Fibroblast of mammary gland (primary cell): ENCODE results near the gene SLC1A2.
A peak's percentile ranks its signal among the peaks of the same experiment; 100 is the strongest.

Experiments used
- DNase-seq: peaks from one replicate; pipeline ENCODE4 v3.0.0-alpha.2; 2010; ENCODE audit warnings: low read depth
- H3K4me3 ChIP-seq: 2 replicates; pipeline ENCODE4 v1.5.1; 2011; ENCODE audit warnings: low read depth, mild to moderate bottlenecking, low read length, moderate library complexity; ENCODE audit not compliant: control insufficient read depth
- TF ChIP-seq, protein P1 (sequence below): conservative IDR thresholded peaks from 2 replicates; pipeline ENCODE4 v1.5.1; 2011; ENCODE audit warnings: low read depth, low read length, inconsistent platforms; ENCODE audit not compliant: control insufficient read depth, insufficient read depth

The SLC1A2 gene

DNA sequence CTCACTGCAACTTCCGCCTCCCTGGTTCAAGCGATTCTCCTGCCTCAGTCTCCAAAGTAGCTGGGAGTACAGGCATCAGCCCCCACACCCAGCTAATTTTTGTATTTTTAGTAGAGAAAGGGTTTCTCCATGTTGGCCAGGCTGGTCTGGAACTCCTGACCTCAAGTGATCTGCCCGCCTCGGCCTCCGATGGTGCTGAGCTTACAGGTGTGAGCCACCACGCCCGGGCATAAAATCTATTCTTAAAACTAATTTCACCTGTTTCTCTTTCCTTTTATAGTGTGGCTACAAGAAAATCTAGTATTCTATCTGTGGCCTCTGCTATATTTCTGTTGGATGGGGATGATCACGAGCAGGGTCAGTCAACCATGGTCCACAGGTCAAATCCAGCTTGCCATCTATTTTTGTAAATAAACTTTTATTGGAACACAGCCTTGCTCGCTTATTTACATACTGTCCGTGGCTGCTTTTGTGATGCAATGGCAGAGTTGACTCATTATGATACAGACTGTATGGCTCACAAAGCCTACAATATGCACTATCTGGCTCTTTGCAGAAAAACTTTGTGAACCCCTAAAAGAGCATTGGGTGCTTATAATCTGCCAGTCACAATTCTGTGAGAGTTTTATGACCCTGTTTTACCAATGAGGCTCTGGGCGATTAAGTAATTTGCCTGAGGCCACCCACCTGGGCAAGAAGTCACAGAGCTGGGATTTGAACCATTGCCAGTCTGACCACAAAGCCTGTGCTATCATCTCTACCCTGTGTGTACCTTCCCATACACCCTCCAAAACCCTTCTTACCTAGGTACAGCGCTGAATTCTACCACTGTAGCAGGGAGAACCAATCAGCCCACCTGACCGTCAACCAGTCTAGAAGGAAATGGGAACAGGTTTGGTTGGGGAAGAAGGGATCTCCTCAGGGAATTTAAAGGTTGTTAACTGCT, 28.3 kb downstream of the SLC1A2 start:
- peak; percentile 87 for DNase-seq
- H3K4me3 ChIP-seq, result no peak overlapping the region
- TF ChIP-seq, protein P1, sequence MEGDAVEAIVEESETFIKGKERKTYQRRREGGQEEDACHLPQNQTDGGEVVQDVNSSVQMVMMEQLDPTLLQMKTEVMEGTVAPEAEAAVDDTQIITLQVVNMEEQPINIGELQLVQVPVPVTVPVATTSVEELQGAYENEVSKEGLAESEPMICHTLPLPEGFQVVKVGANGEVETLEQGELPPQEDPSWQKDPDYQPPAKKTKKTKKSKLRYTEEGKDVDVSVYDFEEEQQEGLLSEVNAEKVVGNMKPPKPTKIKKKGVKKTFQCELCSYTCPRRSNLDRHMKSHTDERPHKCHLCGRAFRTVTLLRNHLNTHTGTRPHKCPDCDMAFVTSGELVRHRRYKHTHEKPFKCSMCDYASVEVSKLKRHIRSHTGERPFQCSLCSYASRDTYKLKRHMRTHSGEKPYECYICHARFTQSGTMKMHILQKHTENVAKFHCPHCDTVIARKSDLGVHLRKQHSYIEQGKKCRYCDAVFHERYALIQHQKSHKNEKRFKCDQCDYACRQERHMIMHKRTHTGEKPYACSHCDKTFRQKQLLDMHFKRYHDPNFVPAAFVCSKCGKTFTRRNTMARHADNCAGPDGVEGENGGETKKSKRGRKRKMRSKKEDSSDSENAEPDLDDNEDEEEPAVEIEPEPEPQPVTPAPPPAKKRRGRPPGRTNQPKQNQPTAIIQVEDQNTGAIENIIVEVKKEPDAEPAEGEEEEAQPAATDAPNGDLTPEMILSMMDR, result no peak

DNA sequence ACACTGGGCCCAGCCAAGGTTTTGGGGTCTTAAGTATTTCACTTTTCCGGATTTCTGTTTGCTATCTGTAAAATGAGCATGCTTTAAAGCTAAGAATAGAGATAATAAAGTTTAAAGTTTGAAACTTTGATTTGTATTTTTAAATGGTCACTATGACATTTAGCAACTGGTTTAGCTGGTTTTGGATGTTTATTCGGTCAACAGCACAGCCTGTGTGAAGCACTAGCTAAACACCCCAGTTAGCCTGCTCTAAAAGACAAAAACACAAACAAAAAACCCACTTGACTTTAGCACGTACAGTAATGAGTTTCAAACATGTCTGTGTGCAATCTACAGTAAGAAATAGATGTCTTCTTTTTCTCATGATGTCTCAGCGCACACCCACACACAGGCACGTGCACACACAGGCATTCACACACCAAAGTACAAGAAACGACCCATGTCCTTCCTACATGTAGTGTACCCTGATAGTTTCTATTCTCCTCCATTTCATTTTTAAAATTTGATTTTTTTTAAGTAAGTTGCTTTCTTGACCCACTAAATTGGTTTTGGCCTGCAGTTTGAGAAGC, 29.4 kb downstream of the SLC1A2 start:
- TF ChIP-seq, protein P1, result no peak
- no peak overlapping the region for H3K4me3 ChIP-seq
- DNase-seq, result no peak

DNA sequence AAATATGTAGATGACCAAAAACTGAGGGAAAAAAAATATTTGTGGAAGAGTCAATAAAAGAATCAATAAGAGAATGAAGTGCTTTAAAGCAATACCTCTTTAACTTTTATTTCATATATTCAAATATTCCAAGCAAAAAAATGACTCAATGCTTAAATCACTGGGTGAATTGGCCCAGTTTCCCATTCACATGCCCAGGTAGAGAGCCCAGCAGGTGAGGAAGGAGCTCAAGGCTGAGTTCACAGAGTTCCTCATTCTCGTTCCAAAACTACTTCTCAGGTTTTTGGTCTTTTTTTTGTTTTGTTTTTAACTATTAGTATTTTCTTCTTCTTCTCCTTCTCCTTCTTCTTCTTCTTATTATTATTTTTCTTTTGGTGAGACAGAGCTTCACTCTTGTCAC, 30.2 kb downstream of the SLC1A2 start:
- no peak overlapping the region for H3K4me3 ChIP-seq
- no peak for DNase-seq
- TF ChIP-seq, protein P1, result no peak

DNA sequence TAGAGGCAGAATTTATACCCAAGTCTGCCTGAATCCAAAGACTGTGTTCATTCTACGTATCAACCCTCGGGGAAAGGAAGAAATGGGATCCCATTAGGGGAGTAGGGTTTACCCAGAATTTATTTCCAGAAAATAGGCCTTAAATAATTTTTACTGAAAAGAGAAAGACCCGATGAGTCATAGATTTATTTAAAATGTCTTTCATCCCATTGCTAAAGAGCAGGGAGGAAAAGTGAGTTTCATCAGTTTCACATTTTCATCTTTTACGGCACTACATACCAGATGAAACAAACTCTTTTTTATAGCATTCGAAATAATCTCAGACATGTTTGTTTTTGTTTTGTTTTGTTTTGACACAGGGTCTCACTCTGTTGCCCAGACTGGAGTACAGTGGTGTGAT, 31.3 kb downstream of the SLC1A2 start:
- TF ChIP-seq, protein P1, result no peak
- no peak overlapping the region for H3K4me3 ChIP-seq
- no peak for DNase-seq

DNA sequence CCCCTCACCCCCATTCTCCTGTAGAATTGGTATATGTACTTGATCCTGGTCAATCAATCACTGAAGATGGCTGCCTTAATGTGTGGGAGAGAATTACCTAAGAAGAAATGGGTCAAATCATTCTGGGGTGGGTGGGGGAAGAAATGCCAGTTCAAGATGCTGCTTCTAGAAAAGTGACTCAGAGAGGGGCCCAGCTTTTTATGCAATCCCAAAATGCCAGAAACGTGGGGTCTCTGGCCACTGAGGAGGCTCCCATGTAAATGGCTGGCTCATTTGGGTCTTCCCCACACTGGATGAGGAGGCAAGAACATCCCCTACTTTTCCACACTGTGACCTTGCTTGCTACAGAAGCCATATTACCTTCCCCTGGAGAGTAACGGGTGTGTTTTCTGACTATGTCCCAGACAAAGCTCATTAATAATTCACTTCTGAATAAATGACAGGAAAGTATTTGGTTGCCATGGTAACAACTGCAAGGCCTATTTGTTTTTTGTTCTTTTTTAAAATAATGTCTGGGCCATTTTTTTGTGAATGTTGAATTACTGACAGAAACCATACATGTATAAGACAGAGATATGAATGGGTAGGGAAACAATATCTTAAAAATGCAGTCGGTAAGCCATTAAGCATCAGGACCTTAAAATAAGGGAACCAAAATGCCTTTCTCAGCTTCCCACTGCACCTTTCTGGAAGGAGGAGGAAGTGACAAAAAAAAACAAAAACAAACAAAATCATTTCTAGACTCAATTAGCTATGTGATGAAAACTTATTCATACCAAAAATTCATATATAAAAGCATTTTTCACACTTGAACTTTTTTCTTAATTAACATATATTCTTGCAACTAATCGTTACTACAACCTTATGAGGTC, 32.0 kb downstream of the SLC1A2 start:
- H3K4me3 ChIP-seq, result no peak overlapping the region
- TF ChIP-seq, protein P1, result peak; percentile 56
- DNase-seq, result peak; percentile 55

DNA sequence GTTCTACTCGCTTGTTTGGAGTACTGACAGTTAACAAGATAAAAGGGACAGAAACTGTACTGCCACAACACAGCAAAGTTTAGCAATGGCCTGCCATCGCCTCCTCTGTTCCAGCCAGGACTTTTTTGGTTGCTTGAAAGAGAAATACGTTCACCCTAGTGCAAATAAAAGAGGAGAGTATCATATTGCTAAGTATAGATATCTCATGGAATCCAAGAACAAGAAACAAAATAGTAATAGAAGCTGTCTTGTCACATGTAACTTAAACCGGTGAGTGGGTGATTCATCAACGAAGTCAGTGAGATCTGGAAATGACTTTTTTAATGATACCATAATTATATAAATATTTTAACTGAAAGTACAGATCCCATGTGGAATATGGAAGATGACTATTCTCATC, 35.4 kb downstream of the SLC1A2 start:
- no peak overlapping the region for H3K4me3 ChIP-seq
- TF ChIP-seq, protein P1, result no peak
- DNase-seq, result no peak
